Hepatocyte (in vitro differentiated cells): ENCODE measurements around the gene CFAP99. TPM values are rescaled to one million over a fixed set of nuclear protein-coding genes. Genes with fewer than 3 reads are reported as not detected.

ENCODE experiments used
- DNase-seq: peaks from one replicate; pipeline ENCODE4 v3.0.0-alpha.2; 2016; ENCODE audit warnings: low spot score
- H2AFZ ChIP-seq: fragments of 200-600 bp; sonication (generic); 2 replicates; pipeline ENCODE4 v1.6.0; 2016; ENCODE audit warnings: antibody characterized with exemption, mild to moderate bottlenecking
- H3K27ac ChIP-seq: fragments of 200-600 bp; sonication (generic); 2 replicates; pipeline ENCODE4 v1.5.1; 2016; ENCODE audit warnings: mild to moderate bottlenecking
- H3K27me3 ChIP-seq: fragments of 200-600 bp; sonication (generic); 2 replicates; pipeline ENCODE4 v1.6.1; 2016
- H3K36me3 ChIP-seq: fragments of 200-600 bp; sonication (generic); replicated peaks from 2 replicates; pipeline ENCODE4 v1.5.1; 2016; ENCODE audit warnings: low read depth; ENCODE audit not compliant: insufficient read depth
- H3K4me1 ChIP-seq: fragments of 200-600 bp; sonication (generic); 2 replicates; pipeline ENCODE4 v1.5.1; 2016; ENCODE audit warnings: mild to moderate bottlenecking, moderate library complexity; ENCODE audit not compliant: insufficient read depth
- H3K4me2 ChIP-seq: fragments of 200-600 bp; sonication (generic); 2 replicates; pipeline ENCODE4 v1.6.0; 2016
- H3K4me3 ChIP-seq: fragments of 200-600 bp; sonication (generic); 2 replicates; pipeline ENCODE4 v1.5.1; 2016; ENCODE audit warnings: mild to moderate bottlenecking
- H3K79me2 ChIP-seq: fragments of 200-600 bp; sonication (generic); 2 replicates; pipeline ENCODE4 v1.6.0; 2017; ENCODE audit warnings: mild to moderate bottlenecking
- H3K9me2 ChIP-seq: fragments of 200-600 bp; sonication (generic); replicated peaks from 2 replicates; pipeline ENCODE4 v1.6.0; 2017; ENCODE audit warnings: mild to moderate bottlenecking; ENCODE audit not compliant: insufficient read depth
- H3K9me3 ChIP-seq: fragments of 200-600 bp; sonication (generic); 2 replicates; pipeline ENCODE4 v1.5.1; 2016; ENCODE audit warnings: low read depth, mild to moderate bottlenecking
- H4K20me1 ChIP-seq: fragments of 200-600 bp; sonication (generic); 2 replicates; pipeline ENCODE4 v1.6.0; 2016; ENCODE audit warnings: mild to moderate bottlenecking; ENCODE audit not compliant: insufficient read depth, poor library complexity, severe bottlenecking
- CTCF ChIP-seq: fragments of 200-600 bp; sonication (generic); IDR thresholded peaks from 2 replicates; pipeline ENCODE4 v1.5.1; 2016; ENCODE audit warnings: antibody characterized with exemption, mild to moderate bottlenecking; ENCODE audit not compliant: poor library complexity
- EZH2 ChIP-seq: fragments of 200-600 bp; sonication (generic); IDR thresholded peaks from 2 replicates; pipeline ENCODE4 v1.6.1; 2016; ENCODE audit warnings: antibody characterized with exemption, mild to moderate bottlenecking, borderline replicate concordance
- EZH2phosphoT487 ChIP-seq: fragments of 200-600 bp; sonication (generic); IDR thresholded peaks from one replicate; pipeline ENCODE4 v1.6.1; 2018; ENCODE audit warnings: antibody characterized with exemption, mild to moderate bottlenecking, low read depth, moderate library complexity; ENCODE audit not compliant: unreplicated experiment, severe bottlenecking
- WGBS: methylation state at CpG from one replicate; pipeline ENCODE4 v1.1.6; 2016; ENCODE audit warnings: low lambda C conversion rate; ENCODE audit errors: missing lambda C conversion rate; 5-methylcytosine and 5-hydroxymethylcytosine counted together
- polyA plus RNA-seq: library from polyadenylated mRNA; unstranded; fragments of >200 nt; fragmentation: Nextera tagmentation; extraction: Ambion mirVana; gene quantifications from 2 replicates; pipeline ENCODE4 v1.2.1, GENCODE V29; 2016
- total RNA-seq: library from RNA; depleted of rRNA; stranded (reverse); fragments of >200 nt; gene quantifications from 2 replicates; pipeline ENCODE4 v1.2.3, GENCODE V29; 2014

CFAP99 gene
- total and polyA plus RNA-seq, 2 experiments from 2014 or later = not detected

GRCh38 chr4:2501034-2501594 is 82.4 kb downstream of the CFAP99 start:
- Histone ChIP-seq H3K4me3 (no peak overlapping the region), H3K36me3 (no peaks in the 10 kb centered on the region), H4K20me1 (peaks cover 4% of the 10 kb centered on the region), H3K27ac (no peak overlapping the region), H3K4me1 (no peaks in the 10 kb centered on the region), H3K4me2 (no peak overlapping the region), H2AFZ (no peak overlapping the region), H3K27me3 (no peaks in the 10 kb centered on the region), H3K9me2 (no peaks in the 10 kb centered on the region), H3K79me2 (peaks cover 26% of the 10 kb centered on the region), H3K9me3 (no peaks in the 10 kb centered on the region)
- TF ChIP-seq EZH2 (no peak), CTCF (no peak), EZH2phosphoT487 (no peak)
- WGBS = 97% methylated on average over 7 of the region's 7 CpGs
- DNase-seq = no peak

GRCh38 chr4:2503809-2504208 is 85.1 kb downstream of the CFAP99 start:
- no peaks in the 10 kb centered on the region for H3K9me2 ChIP-seq
- H2AFZ ChIP-seq = no peak overlapping the region
- H3K27ac ChIP-seq = no peak overlapping the region
- H3K4me3 ChIP-seq = no peak overlapping the region
- no peak for TF ChIP-seq EZH2phosphoT487
- WGBS = 98% methylated on average over 5 of the region's 5 CpGs
- no peaks in the 10 kb centered on the region for H3K27me3 ChIP-seq
- no peak for DNase-seq
- H3K36me3 ChIP-seq = no peaks in the 10 kb centered on the region
- no peak overlapping the region for H3K4me2 ChIP-seq
- peaks cover 25% of the 10 kb centered on the region for H3K79me2 ChIP-seq
- H4K20me1 ChIP-seq = peaks cover 4% of the 10 kb centered on the region
- H3K9me3 ChIP-seq = no peaks in the 10 kb centered on the region
- H3K4me1 ChIP-seq = no peaks in the 10 kb centered on the region

DNA sequence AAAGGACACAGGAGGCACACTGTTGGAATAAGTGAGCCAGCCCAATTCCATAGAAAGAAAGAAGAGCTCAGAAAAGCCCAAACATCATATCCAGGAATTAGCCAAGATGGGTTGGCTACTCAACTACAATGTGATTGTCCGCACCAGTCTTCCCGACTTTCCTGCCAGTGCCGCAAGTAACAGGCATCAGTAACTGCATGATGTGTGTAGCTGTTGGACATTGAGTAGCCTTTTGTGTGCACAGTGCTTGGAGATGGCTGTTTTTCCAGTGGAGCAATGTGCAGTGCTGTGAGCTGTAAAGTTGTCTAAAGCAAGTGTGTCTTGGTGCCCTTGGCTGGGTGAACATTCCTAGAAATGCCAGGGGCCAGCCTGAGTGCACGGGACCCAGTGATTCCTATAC is 88.5 kb downstream of the CFAP99 start:
- WGBS = 97% methylated on average over 4 of the region's 4 CpGs
- H3K9me2 ChIP-seq = no peaks in the 10 kb centered on the region
- H3K36me3 ChIP-seq = no peaks in the 10 kb centered on the region
- no peak overlapping the region for H3K27ac ChIP-seq
- H3K9me3 ChIP-seq = no peaks in the 10 kb centered on the region
- H3K79me2 ChIP-seq = peaks cover 26% of the 10 kb centered on the region
- no peak for DNase-seq
- H2AFZ ChIP-seq = no peak overlapping the region
- no peaks in the 10 kb centered on the region for H4K20me1 ChIP-seq
- H3K4me2 ChIP-seq = no peak overlapping the region
- no peak overlapping the region for H3K4me3 ChIP-seq
- no peak for TF ChIP-seq EZH2phosphoT487
- no peak for TF ChIP-seq EZH2
- no peak for TF ChIP-seq CTCF
- no peaks in the 10 kb centered on the region for H3K4me1 ChIP-seq
- no peaks in the 10 kb centered on the region for H3K27me3 ChIP-seq

DNA sequence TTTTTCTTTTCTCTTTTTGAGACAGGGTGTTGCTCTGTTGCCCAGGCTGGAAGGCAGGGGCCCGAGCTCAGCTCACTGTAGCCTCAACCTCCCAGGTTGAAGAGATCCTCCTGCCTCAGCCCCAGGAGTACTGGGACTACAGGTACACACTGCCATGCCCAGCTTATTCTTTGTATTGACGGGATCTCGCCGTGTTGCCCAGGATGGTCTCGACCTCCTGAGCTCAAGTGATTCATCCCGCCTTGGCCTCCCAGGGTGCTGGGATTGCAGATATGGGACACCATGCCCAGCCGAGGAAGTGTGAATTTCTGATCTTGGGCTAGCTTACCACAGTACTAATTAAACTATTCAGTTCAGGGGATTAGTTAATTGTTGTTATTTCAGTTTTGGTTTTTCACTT is 89.1 kb downstream of the CFAP99 start:
- H3K36me3 ChIP-seq = no peaks in the 10 kb centered on the region

More for the DNA sequence above, 89.1 kb downstream of the CFAP99 start:
- TF ChIP-seq EZH2 = no peak
- no peak for TF ChIP-seq EZH2phosphoT487
- no peak for TF ChIP-seq CTCF
- Histone ChIP-seq H3K4me1 (no peaks in the 10 kb centered on the region), H3K27me3 (no peaks in the 10 kb centered on the region), H4K20me1 (no peaks in the 10 kb centered on the region), H3K9me2 (no peaks in the 10 kb centered on the region), H3K9me3 (no peaks in the 10 kb centered on the region), H3K4me2 (no peak overlapping the region), H3K27ac (no peak overlapping the region), H3K4me3 (no peak overlapping the region), H2AFZ (no peak overlapping the region), H3K79me2 (peaks cover 26% of the 10 kb centered on the region)
- WGBS = 91% methylated on average over 7 of the region's 7 CpGs
- no peak for DNase-seq
